Naive thymus-derived CD4-positive, alpha-beta T cell (primary cell): ENCODE results near the gene GRIN2B. TPM values are rescaled to one million over a fixed set of nuclear protein-coding genes. Genes with fewer than 3 reads are reported as not detected.

Experiments
- ATAC-seq: fragments of 150-1000 bp; cut with Tn5 transposase; 2 replicates; pipeline ENCODE4 v1.10.0; 2021; ENCODE audit warnings: mild to moderate bottlenecking, moderate library complexity
- CTCF ChIA-PET: fragments of 350-600 bp; sonication (Branson Sonifier 250); formaldehyde crosslinking; loops from one replicate; lab custom pipeline; 2021; ENCODE audit warnings: antibody characterized with exemption; lab: Charles Lee
- POLR2A ChIA-PET: fragments of 350-600 bp; sonication (Branson Sonifier 250); formaldehyde crosslinking; loops from one replicate; lab custom pipeline; 2021; ENCODE audit warnings: antibody characterized with exemption, inconsistent platforms; lab: Charles Lee
- DNase-seq, 9 donors: peaks; one replicate each; pipeline versions ENCODE4 v3.0.0 to v3.0.0-alpha.2; 2020 to 2022; ENCODE audit warnings: mixed read lengths in 1 of 9
- H3K27ac ChIP-seq: one replicate; pipeline ENCODE4 v1.7.0; 2013; ENCODE audit warnings: mild to moderate bottlenecking, low read depth, low read length, moderate library complexity
- H3K27me3 ChIP-seq, 2 donors: one replicate each; pipeline ENCODE4 v1.7.0; 2013; ENCODE audit warnings: low read length in 2 of 2, mild to moderate bottlenecking in 2 of 2, moderate library complexity in 2 of 2; ENCODE audit not compliant: control insufficient read depth in 2 of 2, insufficient read depth in 2 of 2
- H3K36me3 ChIP-seq, 3 experiments: 1 replicate in 2 of 3; 2 replicates in 1 of 3; pipeline ENCODE4 v1.7.0; 2013; ENCODE audit warnings: low read length in 3 of 3, mild to moderate bottlenecking in 3 of 3, moderate library complexity in 1 of 3; ENCODE audit not compliant: insufficient read depth in 3 of 3, control insufficient read depth in 2 of 3
- H3K4me1 ChIP-seq, 2 donors: one replicate each; pipeline ENCODE4 v1.7.0; 2013; ENCODE audit warnings: low read length in 2 of 2, mild to moderate bottlenecking in 2 of 2, moderate library complexity in 1 of 2; ENCODE audit not compliant: control insufficient read depth in 2 of 2, insufficient read depth in 2 of 2
- H3K4me3 ChIP-seq: 2 replicates; pipeline ENCODE4 v1.7.0; 2013; ENCODE audit warnings: mild to moderate bottlenecking, low read length
- H3K9me3 ChIP-seq, 3 experiments: 1 replicate in 2 of 3; 2 replicates in 1 of 3; pipeline ENCODE4 v1.7.0; 2013; ENCODE audit warnings: low read length in 3 of 3; ENCODE audit not compliant: control insufficient read depth in 2 of 3
- H3K27ac Mint-ChIP-seq, 9 donors: one replicate each; pipeline ENCODE4 v1.8.0; 2020 to 2022; ENCODE audit warnings: mixed read lengths in 9 of 9, mild to moderate bottlenecking in 8 of 9, moderate library complexity in 5 of 9, inconsistent platforms in 2 of 9
- H3K27me3 Mint-ChIP-seq, 5 donors: one replicate each; pipeline ENCODE4 v1.8.0; 2021 to 2022; ENCODE audit warnings: mixed read lengths in 5 of 5, mild to moderate bottlenecking in 1 of 5
- H3K36me3 Mint-ChIP-seq, 5 donors: one replicate each; pipeline ENCODE4 v1.8.0; 2020 to 2022; ENCODE audit warnings: mixed read lengths in 5 of 5, mild to moderate bottlenecking in 3 of 5, inconsistent platforms in 1 of 5
- H3K4me1 Mint-ChIP-seq, 7 donors: one replicate each; pipeline ENCODE4 v1.8.0; 2020 to 2022; ENCODE audit warnings: mixed read lengths in 7 of 7, mild to moderate bottlenecking in 3 of 7, inconsistent platforms in 1 of 7
- H3K4me3 Mint-ChIP-seq, 10 donors: one replicate each; pipeline ENCODE4 v1.8.0; 2020 to 2022; ENCODE audit warnings: mild to moderate bottlenecking in 10 of 10, mixed read lengths in 10 of 10, moderate library complexity in 6 of 10, inconsistent platforms in 2 of 10
- H3K9me3 Mint-ChIP-seq, 11 donors: one replicate each; pipeline ENCODE4 v1.8.0; 2020 to 2022; ENCODE audit warnings: mixed read lengths in 11 of 11, mild to moderate bottlenecking in 4 of 11, inconsistent platforms in 1 of 11, moderate library complexity in 1 of 11
- intact Hi-C, 2 donors: fragments of 100-400 bp; cut with micrococcal nuclease; formaldehyde crosslinking; loops; one replicate each; pipeline ENCODE4 v1.15.1; 2023
- polyA plus RNA-seq, 2 donors: library from polyadenylated mRNA; unstranded; fragments of 300-500 nt; fragmentation: Illumina TruSeq; gene quantifications; one replicate each; pipeline ENCODE4 v1.2.3, GENCODE V29; 2021
- total RNA-seq, 6 experiments: library from RNA in 5 of 6; stranded (reverse) in 5 of 6; gene quantifications; 1 replicate in 5 of 6; 2 replicates in 1 of 6; pipeline ENCODE4 v1.2.3 and lab custom pipeline; 2021 to 2026

The GRIN2B gene
- total and polyA plus RNA-seq, 7 experiments from 2014 or later = not detected

- no peak overlapping the region for H3K4me3 ChIP-seq
- H3K36me3 ChIP-seq = no peaks in the 10 kb centered on the region
- no peak overlapping the region for H3K27ac Mint-ChIP-seq
- H3K4me3 Mint-ChIP-seq = no peak overlapping the region
- CTCF ChIA-PET = no interaction called here
- ATAC-seq = no peak
- no peaks in the 10 kb centered on the region for H3K27me3 ChIP-seq
- no peaks in the 10 kb centered on the region for H3K4me1 ChIP-seq
- peaks cover 0 to 3% (median 0%) of the 10 kb centered on the region in 11 donors for H3K9me3 Mint-ChIP-seq
- H3K27ac ChIP-seq = no peak overlapping the region
- H3K36me3 Mint-ChIP-seq = no peaks in the 10 kb centered on the region
- DNase-seq = no peak
- H3K9me3 ChIP-seq = no peaks in the 10 kb centered on the region
- POLR2A ChIA-PET = no interaction called here
- H3K4me1 Mint-ChIP-seq = no peaks in the 10 kb centered on the region
- intact Hi-C loops = no loop called here
- peaks cover 0 to 31% (median 15%) of the 10 kb centered on the region in 5 donors for H3K27me3 Mint-ChIP-seq
Observed at GRCh38 chr12:13992106-13992505, 10.7 kb upstream of the GRIN2B start.

GRCh38 chr12:13986031-13986430 is 4.6 kb upstream of the GRIN2B start:
- H3K27me3 Mint-ChIP-seq = peaks cover 26 to 56% (median 47%) of the 10 kb centered on the region in 5 donors

DNA sequence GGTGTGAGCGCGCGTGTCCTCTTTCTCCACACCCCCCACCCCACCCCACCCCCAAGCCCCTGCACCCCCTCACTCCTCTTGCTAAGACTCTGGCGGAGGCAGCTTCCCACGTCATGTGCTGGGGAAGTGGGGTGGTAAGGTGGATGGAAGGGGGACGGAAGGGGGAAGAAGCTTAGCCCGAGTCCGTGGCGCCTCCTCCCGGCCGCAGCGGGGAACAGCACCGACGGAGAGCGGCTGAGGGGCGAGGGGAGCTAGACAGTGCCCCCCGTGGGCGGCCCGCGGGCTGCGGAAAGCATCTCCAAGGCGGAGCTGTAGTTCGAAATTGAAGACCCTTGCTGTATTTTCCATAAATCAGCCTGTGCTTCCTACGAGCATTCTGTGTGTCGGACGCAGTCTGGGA is 588 bp upstream of the GRIN2B start:
- peaks cover 0 to 19% (median 12%) of the 10 kb centered on the region in 7 donors for H3K4me1 Mint-ChIP-seq
- Histone ChIP-seq H3K9me3 (no peaks in the 10 kb centered on the region), H3K4me1 (peaks cover 0 to 4% of the 10 kb centered on the region in 2 donors), H3K36me3 (no peaks in the 10 kb centered on the region), H3K4me3 (no peak overlapping the region), H3K27me3 (no peaks in the 10 kb centered on the region), H3K27ac (no peak overlapping the region)
- POLR2A ChIA-PET = no interaction called here
- H3K9me3 Mint-ChIP-seq = peaks cover 0 to 20% (median 0%) of the 10 kb centered on the region in 11 donors
- H3K27me3 Mint-ChIP-seq = peaks cover 62 to 72% (median 64%) of the 10 kb centered on the region in 5 donors
- H3K27ac Mint-ChIP-seq = no peak overlapping the region
- peaks cover 0 to 9% (median 0%) of the 10 kb centered on the region in 5 donors for H3K36me3 Mint-ChIP-seq
- CTCF ChIA-PET = no interaction called here
- intact Hi-C loops = no loop called here
- no peak for ATAC-seq
- DNase-seq = no peak
- H3K4me3 Mint-ChIP-seq = peak overlapping the region in 3 of 10 donors; percentile 2 to 46 (median 39)

More at GRCh38 chr12:13986031-13986430, 4.6 kb upstream of the GRIN2B start:
- Histone ChIP-seq H3K4me3 (no peak overlapping the region), H3K9me3 (no peaks in the 10 kb centered on the region), H3K4me1 (peaks cover 0 to 4% of the 10 kb centered on the region in 2 donors), H3K36me3 (no peaks in the 10 kb centered on the region), H3K27ac (no peak overlapping the region), H3K27me3 (no peaks in the 10 kb centered on the region)
- POLR2A ChIA-PET = no interaction called here
- H3K4me1 Mint-ChIP-seq = peaks cover 0 to 5% (median 5%) of the 10 kb centered on the region in 7 donors
- intact Hi-C loops = no loop called here
- peaks cover 0 to 15% (median 0%) of the 10 kb centered on the region in 11 donors for H3K9me3 Mint-ChIP-seq
- H3K36me3 Mint-ChIP-seq = peaks cover 0 to 5% (median 0%) of the 10 kb centered on the region in 5 donors
- CTCF ChIA-PET = no interaction called here
- no peak overlapping the region for H3K4me3 Mint-ChIP-seq
- DNase-seq = no peak
- no peak for ATAC-seq
- H3K27ac Mint-ChIP-seq = no peak overlapping the region

DNA sequence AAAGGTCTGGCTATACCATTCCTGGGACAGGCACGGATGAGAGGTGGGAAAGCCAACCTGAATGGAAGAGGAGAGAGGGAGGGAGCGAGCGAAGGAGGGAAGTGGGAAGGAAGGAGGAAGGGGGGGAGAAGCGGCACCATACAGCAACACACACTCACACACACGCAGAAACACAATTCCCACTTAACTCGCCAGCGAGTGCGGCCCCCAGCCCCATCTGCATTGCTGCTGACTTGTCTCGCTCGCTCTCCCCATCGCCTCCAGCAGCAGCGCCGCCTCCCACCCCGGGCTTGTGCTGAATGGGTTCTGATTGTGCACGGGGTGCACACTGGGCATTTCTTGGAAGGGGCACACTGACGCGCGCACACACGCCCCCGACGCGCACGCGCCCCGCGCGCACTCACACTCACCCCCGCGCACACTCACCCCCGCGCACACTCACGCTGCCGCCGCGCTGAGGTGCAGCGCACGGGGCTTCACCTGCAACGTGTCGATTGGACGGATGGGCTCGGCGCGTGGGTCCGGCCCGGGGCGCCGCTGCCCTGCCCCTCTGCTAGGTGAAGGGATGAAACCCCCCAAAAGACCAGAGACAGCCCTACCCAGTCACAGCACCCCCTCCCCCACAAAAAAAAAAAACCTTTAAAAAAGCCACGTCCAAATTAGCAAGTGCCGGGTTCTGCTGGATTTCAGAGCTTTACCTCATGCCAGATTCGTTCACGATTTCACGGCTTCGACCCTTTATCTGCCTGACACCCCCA is 685 bp downstream of the GRIN2B start:
- DNase-seq (no peak), ATAC-seq (no peak)
- peaks cover 63 to 80% (median 67%) of the 10 kb centered on the region in 5 donors for H3K27me3 Mint-ChIP-seq
- H3K4me1 Mint-ChIP-seq = peaks cover 0 to 19% (median 12%) of the 10 kb centered on the region in 7 donors
- H3K36me3 Mint-ChIP-seq = peaks cover 0 to 9% (median 0%) of the 10 kb centered on the region in 5 donors
- no peak overlapping the region for H3K27ac ChIP-seq
- H3K4me3 Mint-ChIP-seq = peak overlapping the region in 8 of 10 donors; percentile 26 to 69 (median 56)
- H3K27me3 ChIP-seq = no peaks in the 10 kb centered on the region
- CTCF ChIA-PET = no interaction called here
- intact Hi-C loops = no loop called here
- no peaks in the 10 kb centered on the region for H3K36me3 ChIP-seq
- POLR2A ChIA-PET = interaction anchor here (0.6 kb wide), 1 partner anchor 40 kb away, joined by 3 read pairs; no protein-coding TSS in a partner anchor
- no peaks in the 10 kb centered on the region for H3K9me3 ChIP-seq
- peaks cover 0 to 4% of the 10 kb centered on the region in 2 donors for H3K4me1 ChIP-seq
- no peak overlapping the region for H3K4me3 ChIP-seq
- no peak overlapping the region for H3K27ac Mint-ChIP-seq
- H3K9me3 Mint-ChIP-seq = peaks cover 0 to 21% (median 0%) of the 10 kb centered on the region in 11 donors

DNA sequence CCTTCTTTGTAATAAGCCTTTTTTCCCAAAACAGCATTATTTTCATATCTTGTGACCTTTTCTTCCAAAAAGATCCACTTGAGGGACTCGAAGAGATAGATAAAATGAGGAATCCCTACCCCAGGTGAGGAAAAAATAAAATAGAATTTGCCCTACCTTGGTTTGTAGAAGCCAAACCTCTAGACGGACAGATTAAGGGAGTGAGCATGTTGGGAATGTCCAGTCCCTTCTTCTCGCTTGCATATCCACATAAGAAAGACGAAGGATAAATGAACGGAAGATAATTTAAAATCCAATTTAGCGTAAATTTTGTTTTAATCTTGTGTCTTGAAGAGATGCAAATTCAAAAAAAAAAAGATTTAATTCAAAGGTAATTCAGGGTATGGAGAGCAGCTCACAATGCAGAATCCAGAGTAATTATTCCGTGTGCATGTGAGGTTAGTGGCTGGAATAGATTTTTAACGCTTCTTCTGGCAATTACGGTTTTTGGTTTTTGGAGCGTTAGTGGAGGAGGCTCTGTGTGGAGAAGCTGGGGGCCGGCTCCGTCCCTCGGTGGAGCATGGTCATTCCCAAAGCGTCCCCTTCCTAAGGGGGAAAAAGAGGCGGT is 1.5 kb downstream of the GRIN2B start:
- Mint-ChIP-seq H3K27me3 (peaks cover 65 to 84% (median 71%) of the 10 kb centered on the region in 5 donors), H3K36me3 (peaks cover 0 to 9% (median 0%) of the 10 kb centered on the region in 5 donors), H3K27ac (no peak overlapping the region), H3K9me3 (peaks cover 0 to 23% (median 0%) of the 10 kb centered on the region in 11 donors), H3K4me3 (peak overlapping the region in 8 of 10 donors; percentile 12 to 59 (median 34)), H3K4me1 (peaks cover 0 to 19% (median 12%) of the 10 kb centered on the region in 7 donors)
- H3K4me3 ChIP-seq = no peak overlapping the region
- H3K27me3 ChIP-seq = no peaks in the 10 kb centered on the region
- DNase-seq = no peak
- H3K36me3 ChIP-seq = no peaks in the 10 kb centered on the region
- no peak overlapping the region for H3K27ac ChIP-seq
- POLR2A ChIA-PET = no interaction called here
- no peaks in the 10 kb centered on the region for H3K9me3 ChIP-seq
- CTCF ChIA-PET = interaction anchor here (0.6 kb wide), 1 partner anchor 503 kb away, joined by 3 read pairs; no protein-coding TSS in a partner anchor
- H3K4me1 ChIP-seq = peaks cover 0 to 4% of the 10 kb centered on the region in 2 donors
- intact Hi-C loops = no loop called here
- ATAC-seq = no peak

- no peaks in the 10 kb centered on the region for H3K27me3 ChIP-seq
- no peak overlapping the region for H3K4me3 Mint-ChIP-seq
- ATAC-seq (no peak), DNase-seq (no peak)
- H3K9me3 Mint-ChIP-seq = peaks cover 0 to 23% (median 0%) of the 10 kb centered on the region in 11 donors
- peaks cover 0 to 4% of the 10 kb centered on the region in 2 donors for H3K4me1 ChIP-seq
- H3K27ac ChIP-seq = no peak overlapping the region
- intact Hi-C loops = no loop called here
- ChIA-PET CTCF (no interaction called here), POLR2A (no interaction called here)
- H3K36me3 ChIP-seq = no peaks in the 10 kb centered on the region
- no peak overlapping the region for H3K4me3 ChIP-seq
- H3K27me3 Mint-ChIP-seq = peaks cover 65 to 78% (median 69%) of the 10 kb centered on the region in 5 donors
- no peaks in the 10 kb centered on the region for H3K9me3 ChIP-seq
- peaks cover 0 to 9% (median 0%) of the 10 kb centered on the region in 5 donors for H3K36me3 Mint-ChIP-seq
- peaks cover 0 to 19% (median 12%) of the 10 kb centered on the region in 7 donors for H3K4me1 Mint-ChIP-seq
- no peak overlapping the region for H3K27ac Mint-ChIP-seq
Observed at GRCh38 chr12:13978876-13979275, 2.5 kb downstream of the GRIN2B start.
